ENCODE results near the gene OR2L8. TPM values are rescaled to one million over a fixed set of nuclear protein-coding genes. Genes with fewer than 3 reads are reported as not detected.

The OR2L8 gene
- total RNA-seq, 1 donor from 2014 or later = not detected

DNA sequence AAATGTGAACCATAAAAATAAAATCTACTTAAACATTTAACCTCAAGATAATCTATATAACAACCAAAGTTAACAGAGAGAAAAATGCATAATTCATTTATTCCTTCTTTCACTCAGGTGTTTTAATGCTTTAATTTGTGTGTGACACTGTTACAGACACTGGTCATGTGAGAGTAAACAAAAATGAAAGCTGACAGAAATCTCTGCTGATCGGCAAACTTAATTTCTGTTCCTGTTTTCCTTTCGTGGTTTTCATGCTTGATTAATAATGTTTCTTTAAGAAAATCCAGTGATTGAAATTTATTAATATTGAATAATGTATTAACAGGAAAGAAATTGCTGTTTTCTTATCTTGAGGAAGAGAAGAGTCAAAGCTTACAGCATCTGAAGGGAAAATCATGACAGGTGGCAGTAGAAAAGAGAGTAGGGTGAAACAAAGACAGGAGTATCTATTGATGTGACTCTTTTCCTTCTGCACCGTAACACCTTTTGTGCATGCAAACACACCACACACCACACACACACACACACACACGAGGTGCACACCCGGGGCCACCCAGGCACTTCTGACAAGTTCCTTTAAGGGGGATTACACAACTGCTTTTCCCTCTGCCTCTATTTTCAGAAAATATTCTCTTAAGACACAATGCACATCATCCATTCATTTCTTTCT is 18.0 kb downstream of the OR2L8 start:
- TF ChIP-seq CTCF (IDR thresholded peaks at IDR 0.05; ENCODE audit: borderline replicate concordance) = no peak
- intact Hi-C loops (cut with micrococcal nuclease) = no loop called here
- Histone ChIP-seq H3K27ac (replicated peaks) (no peak overlapping the region), H3K4me1 (no peaks in the 10 kb centered on the region), H3K27me3 (ENCODE audit: low read depth) (no peaks in the 10 kb centered on the region), H3K36me3 (no peaks in the 10 kb centered on the region), H3K4me3 (no peak overlapping the region), H3K9me3 (replicated peaks) (no peaks in the 10 kb centered on the region)
- no peak for DNase-seq

DNA sequence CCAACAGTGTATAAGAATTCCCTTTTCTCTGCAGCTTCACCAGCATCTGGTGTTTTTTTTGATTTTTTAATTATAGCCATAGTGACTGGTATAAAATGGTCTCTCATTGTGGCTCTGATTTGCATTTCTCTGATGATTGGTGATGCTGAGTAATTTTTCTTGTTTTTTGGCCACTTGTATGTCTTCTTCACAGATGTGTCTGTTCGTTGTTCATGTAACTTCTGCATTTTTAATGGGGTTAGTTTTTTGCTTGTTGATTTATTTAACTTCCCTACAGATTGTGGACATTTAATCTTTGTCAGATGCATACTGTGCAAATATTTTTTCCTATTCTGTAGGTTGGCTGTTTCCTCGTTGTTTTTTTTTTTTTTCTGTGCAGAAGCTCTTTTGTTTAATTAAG is 44.3 kb downstream of the OR2L8 start:
- Histone ChIP-seq H3K4me1 (no peaks in the 10 kb centered on the region), H3K27me3 (ENCODE audit: low read depth) (no peaks in the 10 kb centered on the region), H3K36me3 (no peaks in the 10 kb centered on the region), H3K9me3 (replicated peaks) (no peaks in the 10 kb centered on the region), H3K4me3 (no peak overlapping the region), H3K27ac (replicated peaks) (no peak overlapping the region)
- no peak for TF ChIP-seq CTCF (IDR thresholded peaks at IDR 0.05; ENCODE audit: borderline replicate concordance)
- intact Hi-C loops (cut with micrococcal nuclease) = no loop called here
- no peak for DNase-seq

DNA sequence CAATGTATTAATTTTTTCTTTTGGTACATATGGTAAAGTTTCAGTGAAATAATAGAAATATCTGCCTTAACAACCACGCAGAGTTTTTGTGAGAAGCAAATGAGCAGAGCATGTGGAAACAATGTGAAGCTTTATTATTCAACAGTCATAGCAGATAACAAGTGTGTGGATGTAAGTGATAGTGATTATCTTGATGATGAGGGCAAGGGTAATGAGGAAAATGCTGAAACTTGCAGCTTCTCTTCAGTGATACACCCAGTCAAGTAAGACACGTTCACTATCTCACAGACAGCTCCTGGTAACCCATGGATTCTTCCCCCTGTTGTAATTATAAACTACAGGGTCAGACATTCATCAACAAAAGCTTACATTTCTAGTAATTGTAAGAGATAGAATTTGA is 50.2 kb downstream of the OR2L8 start:
- no peaks in the 10 kb centered on the region for H3K4me1 ChIP-seq
- H3K9me3 ChIP-seq (replicated peaks) = no peaks in the 10 kb centered on the region
- no peak overlapping the region for H3K4me3 ChIP-seq
- no peaks in the 10 kb centered on the region for H3K27me3 ChIP-seq (ENCODE audit: low read depth)
- no peak for DNase-seq
- TF ChIP-seq CTCF (IDR thresholded peaks at IDR 0.05; ENCODE audit: borderline replicate concordance) = no peak
- no peaks in the 10 kb centered on the region for H3K36me3 ChIP-seq
- H3K27ac ChIP-seq (replicated peaks) = no peak overlapping the region
- intact Hi-C loops (cut with micrococcal nuclease) = no loop called here

Other genes starting within 250 kb of the OR2L8 start
- not detected for gene OR6F1, start 232.2 kb upstream of the OR2L8 start, total RNA-seq
- gene OR14K1, start 210.2 kb upstream of the OR2L8 start, total RNA-seq = not detected
- not detected for gene OR14A2, start 200.7 kb upstream of the OR2L8 start, total RNA-seq
- gene OR1C1, start 188.3 kb upstream of the OR2L8 start, total RNA-seq = not detected
- gene OR14A16, start 124.7 kb upstream of the OR2L8 start, total RNA-seq = not detected
- not detected for gene OR11L1, start 107.0 kb upstream of the OR2L8 start, total RNA-seq
- gene TRIM58, start 91.7 kb upstream of the OR2L8 start, total RNA-seq = 0.16 TPM
- gene OR2W3, start 53.3 kb upstream of the OR2L8 start, total RNA-seq = not detected
- gene OR2T8, start 28.6 kb upstream of the OR2L8 start, total RNA-seq = not detected
- not detected for gene OR2AJ1, start 24.0 kb upstream of the OR2L8 start, total RNA-seq
- not detected for gene OR2AK2, start 16.4 kb downstream of the OR2L8 start, total RNA-seq
- gene OR2L5, start 64.8 kb downstream of the OR2L8 start, total RNA-seq = not detected
- gene OR2L2, start 81.2 kb downstream of the OR2L8 start, total RNA-seq = not detected
- not detected for gene OR2L3, start 98.0 kb downstream of the OR2L8 start, total RNA-seq
- gene OR2L13, start 146.3 kb downstream of the OR2L8 start, total RNA-seq = not detected
- not detected for gene OR2M5, start 196.3 kb downstream of the OR2L8 start, total RNA-seq
- not detected for gene OR2M2, start 226.0 kb downstream of the OR2L8 start, total RNA-seq
- not detected for gene OR2M3, start 248.4 kb downstream of the OR2L8 start, total RNA-seq